GM12872 (cell line): ENCODE data around the gene SEC16A.

Source experiments
- TF ChIP-seq, protein P1 (sequence below): IDR thresholded peaks from 3 replicates; pipeline ENCODE4 v1.5.1; 2011; ENCODE audit warnings: low read depth, mild to moderate bottlenecking, low read length, moderate library complexity; ENCODE audit not compliant: insufficient read depth

The SEC16A gene

GRCh38 chr9:136451221-136451877, 31.5 kb downstream of the SEC16A start:
- TF ChIP-seq, protein P1, sequence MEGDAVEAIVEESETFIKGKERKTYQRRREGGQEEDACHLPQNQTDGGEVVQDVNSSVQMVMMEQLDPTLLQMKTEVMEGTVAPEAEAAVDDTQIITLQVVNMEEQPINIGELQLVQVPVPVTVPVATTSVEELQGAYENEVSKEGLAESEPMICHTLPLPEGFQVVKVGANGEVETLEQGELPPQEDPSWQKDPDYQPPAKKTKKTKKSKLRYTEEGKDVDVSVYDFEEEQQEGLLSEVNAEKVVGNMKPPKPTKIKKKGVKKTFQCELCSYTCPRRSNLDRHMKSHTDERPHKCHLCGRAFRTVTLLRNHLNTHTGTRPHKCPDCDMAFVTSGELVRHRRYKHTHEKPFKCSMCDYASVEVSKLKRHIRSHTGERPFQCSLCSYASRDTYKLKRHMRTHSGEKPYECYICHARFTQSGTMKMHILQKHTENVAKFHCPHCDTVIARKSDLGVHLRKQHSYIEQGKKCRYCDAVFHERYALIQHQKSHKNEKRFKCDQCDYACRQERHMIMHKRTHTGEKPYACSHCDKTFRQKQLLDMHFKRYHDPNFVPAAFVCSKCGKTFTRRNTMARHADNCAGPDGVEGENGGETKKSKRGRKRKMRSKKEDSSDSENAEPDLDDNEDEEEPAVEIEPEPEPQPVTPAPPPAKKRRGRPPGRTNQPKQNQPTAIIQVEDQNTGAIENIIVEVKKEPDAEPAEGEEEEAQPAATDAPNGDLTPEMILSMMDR = no peak

DNA sequence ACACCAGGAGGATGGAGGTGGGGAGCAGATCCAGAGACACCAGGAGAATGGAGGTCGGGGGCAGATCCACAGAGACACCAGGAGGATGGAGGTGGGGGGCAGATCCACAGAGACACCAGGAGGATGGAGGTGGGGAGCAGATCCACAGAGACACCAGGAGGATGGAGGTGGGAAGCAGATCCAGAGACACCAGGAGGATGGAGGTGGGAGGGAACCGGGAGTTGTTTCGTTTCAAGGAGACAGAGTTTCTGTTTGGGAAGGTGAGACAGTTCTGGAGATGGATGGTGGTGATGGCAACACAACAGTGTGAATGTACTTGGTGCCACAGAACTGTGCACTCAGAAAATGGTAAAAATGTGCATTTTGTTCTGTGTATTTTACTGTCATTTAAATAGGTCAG, 34.2 kb downstream of the SEC16A start:
- TF ChIP-seq, protein P1 = no peak

GRCh38 chr9:136447173-136447778, 35.6 kb downstream of the SEC16A start:
- TF ChIP-seq, protein P1 = no peak

DNA sequence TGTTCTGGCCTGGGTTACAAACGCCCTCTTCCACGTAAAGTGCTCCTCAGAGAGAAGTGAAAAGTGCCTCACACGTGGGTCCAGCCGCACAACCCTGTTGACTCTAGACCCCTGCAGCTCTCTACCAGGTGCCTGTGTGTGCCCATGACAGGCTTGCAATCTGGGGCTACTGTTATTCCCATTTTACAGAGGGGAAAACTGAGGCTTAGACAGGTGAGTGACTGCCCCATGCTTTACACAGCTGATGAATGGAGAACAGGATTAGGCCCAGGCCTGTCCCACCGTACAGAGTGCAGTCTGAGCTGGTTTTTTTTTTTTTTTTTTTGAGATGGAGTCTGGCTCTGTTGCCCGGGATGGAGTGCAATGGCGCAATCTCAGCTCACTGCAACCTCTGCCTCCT, 37.0 kb downstream of the SEC16A start:
- TF ChIP-seq, protein P1 = no peak

GRCh38 chr9:136444102-136444501, 38.7 kb downstream of the SEC16A start:
- TF ChIP-seq, protein P1 = no peak

DNA sequence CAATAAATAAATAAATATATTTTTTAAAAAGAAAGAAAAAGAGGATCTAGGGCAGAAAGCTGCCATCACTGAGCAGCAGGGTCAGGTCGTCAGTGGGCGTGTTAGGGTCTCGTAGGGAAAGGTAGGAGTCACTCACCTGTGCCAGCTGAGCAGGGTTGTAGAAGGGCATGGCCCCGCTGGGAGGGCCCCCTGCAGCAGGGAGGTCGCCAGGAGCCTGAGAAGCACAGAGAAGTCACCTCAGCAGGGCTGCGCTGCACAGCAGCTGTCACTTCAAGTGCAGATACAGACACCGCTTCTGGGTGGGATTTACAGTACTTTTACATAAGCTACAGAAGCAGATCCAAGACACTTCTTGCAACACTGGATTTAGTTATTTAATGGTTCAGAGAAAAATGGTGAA, 39.2 kb downstream of the SEC16A start:
- TF ChIP-seq, protein P1 = no peak

DNA sequence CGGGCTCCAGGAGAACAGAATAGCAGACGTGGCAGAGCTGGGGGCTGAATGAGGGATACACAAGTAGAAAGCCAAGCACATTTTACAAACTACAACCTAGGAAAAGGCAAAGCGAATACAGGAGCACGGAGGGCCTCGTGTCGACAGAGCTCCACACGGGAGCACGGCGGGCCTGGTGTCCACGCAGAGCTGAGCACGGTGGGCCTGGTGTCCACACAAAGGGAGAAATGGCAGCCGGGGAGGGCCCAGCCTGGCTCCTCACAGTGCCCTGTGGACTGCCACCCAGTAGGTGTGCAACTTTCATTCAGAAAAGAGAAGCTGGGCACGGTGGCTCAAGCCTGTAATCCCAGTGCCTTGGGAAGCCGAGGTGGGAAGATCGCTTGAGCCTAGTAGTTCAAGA, 39.8 kb downstream of the SEC16A start:
- TF ChIP-seq, protein P1 = no peak
